HG03103 (cell line): ENCODE data around the gene RHOT2.

Source experiments
- ATAC-seq: cut with Tn5 transposase; IDR thresholded peaks from one replicate; pipeline ENCODE4 v1.9.1; 2021; ENCODE audit warnings: low read depth; ENCODE audit not compliant: unreplicated experiment

RHOT2 gene

GRCh38 chr16:632486-633335, 35.2 kb upstream of the RHOT2 start:
- no peak for ATAC-seq

DNA sequence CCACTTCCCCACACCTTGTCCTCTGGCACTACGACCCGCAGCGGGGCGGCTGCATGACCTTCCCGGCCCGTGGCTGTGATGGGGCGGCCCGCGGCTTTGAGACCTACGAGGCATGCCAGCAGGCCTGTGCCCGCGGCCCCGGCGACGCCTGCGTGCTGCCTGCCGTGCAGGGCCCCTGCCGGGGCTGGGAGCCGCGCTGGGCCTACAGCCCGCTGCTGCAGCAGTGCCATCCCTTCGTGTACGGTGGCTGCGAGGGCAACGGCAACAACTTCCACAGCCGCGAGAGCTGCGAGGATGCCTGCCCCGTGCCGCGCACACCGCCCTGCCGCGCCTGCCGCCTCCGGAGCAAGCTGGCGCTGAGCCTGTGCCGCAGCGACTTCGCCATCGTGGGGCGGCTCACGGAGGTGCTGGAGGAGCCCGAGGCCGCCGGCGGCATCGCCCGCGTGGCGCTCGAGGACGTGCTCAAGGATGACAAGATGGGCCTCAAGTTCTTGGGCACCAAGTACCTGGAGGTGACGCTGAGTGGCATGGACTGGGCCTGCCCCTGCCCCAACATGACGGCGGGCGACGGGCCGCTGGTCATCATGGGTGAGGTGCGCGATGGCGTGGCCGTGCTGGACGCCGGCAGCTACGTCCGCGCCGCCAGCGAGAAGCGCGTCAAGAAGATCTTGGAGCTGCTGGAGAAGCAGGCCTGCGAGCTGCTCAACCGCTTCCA, 34.4 kb upstream of the RHOT2 start:
- no peak for ATAC-seq

DNA sequence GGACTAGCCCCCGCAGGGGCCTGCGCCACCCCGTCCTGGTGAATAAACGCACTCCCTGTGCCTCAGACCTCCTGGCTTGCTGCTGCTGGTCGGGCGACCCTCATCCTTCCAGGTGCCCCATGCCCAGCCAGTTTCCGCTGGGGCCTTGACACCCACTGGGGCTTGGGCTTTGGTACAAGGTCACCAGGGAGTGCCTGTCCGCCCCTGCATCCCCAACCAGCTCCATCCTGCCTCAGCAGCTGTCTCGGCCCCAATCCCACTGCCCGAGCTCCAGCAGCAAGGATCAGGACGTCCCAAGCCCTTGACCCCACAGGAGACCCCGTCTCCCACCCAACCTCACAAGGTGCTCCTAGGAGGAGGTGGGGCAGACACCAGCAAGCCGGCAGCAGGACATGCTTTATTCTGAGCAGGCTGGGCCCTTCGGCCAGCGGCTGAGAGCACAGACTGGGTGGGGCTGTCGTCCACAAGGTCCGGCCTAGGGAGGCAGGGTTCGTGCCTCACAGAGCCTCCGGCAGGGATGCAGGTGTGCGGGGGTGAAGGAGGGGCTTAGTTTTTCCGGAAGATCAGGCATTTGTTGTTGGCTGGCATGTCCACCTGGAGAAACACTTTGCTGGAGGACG, 33.8 kb upstream of the RHOT2 start:
- ATAC-seq, result no peak

- no peak for ATAC-seq
Measured at GRCh38 chr16:634996-635395, 32.9 kb upstream of the RHOT2 start.

DNA sequence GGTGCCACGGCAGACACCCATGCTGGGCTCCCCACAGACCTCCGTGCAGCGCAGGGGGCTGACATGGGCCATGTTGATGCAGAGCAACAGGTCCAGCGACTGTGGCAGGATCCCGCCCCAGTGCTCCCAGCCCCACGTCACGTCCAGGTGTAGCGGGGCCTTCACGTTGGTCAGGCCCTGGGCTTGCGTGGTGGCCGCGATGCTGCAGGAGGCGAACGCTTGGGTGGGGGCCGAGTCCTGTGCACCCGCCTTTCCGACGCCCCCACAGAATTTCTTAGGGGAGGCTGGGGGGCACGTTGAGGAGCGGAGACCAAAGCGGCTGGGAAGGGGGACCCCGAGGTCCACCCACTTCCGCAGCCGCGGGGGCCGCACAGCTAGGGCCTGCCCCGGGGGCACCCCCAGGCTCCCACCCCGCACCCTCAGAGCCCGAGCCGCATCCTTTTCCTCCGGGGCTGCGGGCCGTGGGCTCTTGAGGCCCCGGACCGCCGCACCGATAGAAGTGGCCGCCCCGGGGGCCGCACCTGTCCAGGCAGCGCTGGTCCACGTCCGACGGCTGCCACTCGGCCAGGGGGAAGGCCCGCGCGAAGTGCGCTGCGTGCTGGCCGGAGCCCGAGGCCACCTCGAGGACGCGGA, 32.2 kb upstream of the RHOT2 start:
- ATAC-seq, result no peak

GRCh38 chr16:636206-637080, 31.5 kb upstream of the RHOT2 start, which contains the start of gene METTL26:
Gene METTL26 (minus strand): TSS chr16:636305. CDS start chr16:636290, 15 bp downstream.
- ATAC-seq, result peak; percentile 42

GRCh38 chr16:637081-638018, 30.6 kb upstream of the RHOT2 start:
- no peak for ATAC-seq

- ATAC-seq, result no peak
Measured at GRCh38 chr16:638034-638543, 29.8 kb upstream of the RHOT2 start.

DNA sequence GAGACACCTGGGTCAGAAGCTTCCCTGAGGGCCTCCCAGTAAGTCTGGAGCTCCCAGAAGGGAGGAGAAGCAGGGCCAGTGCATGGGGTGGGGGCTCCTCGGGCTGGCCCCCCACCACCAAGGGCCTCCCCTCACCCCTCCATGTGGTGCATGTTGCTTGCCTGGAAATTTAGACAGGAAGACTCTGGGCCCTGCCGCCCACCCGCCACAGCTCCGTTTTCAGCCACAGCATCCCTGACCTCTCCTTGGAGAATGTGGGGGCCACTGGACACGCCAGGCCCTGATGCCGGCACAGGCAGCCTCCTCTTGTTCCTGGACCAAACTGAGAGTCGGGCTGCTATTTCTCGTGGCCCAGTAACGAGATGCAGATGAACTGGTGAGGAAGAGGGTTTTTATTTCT, 29.1 kb upstream of the RHOT2 start:
- no peak for ATAC-seq

DNA sequence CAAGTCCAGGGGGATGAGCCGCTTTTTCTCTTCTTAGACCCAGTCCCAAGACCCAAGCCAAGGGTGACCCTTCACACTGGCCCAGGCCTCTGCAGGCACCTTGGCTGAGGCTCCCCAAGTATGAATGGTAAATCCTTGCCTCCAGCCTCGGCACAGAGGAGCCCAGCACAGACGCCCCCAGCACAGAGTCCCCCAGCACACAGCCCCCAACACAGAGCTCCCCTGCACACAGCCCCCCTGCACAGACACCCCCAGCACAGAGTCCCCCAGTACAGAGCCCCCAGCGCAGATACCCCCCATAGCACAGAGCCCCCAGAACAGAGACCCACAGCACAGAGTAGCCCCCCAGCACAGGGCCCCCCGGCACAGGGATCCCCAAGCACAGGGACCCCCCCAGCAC, 27.3 kb upstream of the RHOT2 start:
- ATAC-seq, result no peak

- ATAC-seq, result no peak
Measured at GRCh38 chr16:641326-642188, 26.4 kb upstream of the RHOT2 start, which contains the start of gene MCRIP2. Gene MCRIP2 (plus strand): TSS chr16:641828. CDS start chr16:641992, 164 bp downstream.

GRCh38 chr16:642189-643049, 25.5 kb upstream of the RHOT2 start:
- ATAC-seq, result no peak

DNA sequence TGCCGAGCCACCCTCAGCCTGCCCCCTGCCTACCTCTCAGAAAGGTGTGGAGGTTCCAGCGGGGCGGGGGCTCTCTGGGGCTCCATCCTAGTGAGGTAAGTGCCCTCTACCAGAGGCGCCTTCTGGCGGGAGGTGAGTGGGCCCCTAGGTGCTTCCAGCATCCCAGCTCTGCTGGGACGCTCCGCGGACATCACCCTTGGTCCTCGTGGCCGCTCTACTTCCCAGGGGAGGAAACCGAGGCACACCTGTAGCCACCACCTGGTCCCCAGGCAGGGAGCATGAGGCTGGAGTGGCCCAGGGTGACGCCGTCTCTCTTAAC, 24.9 kb upstream of the RHOT2 start:
- no peak for ATAC-seq

GRCh38 chr16:644556-644955, 23.4 kb upstream of the RHOT2 start:
- ATAC-seq, result no peak

- ATAC-seq, result no peak
Measured at GRCh38 chr16:645852-646678, 21.9 kb upstream of the RHOT2 start.

- ATAC-seq, result no peak
Measured at GRCh38 chr16:646679-647172, 21.2 kb upstream of the RHOT2 start.
